Breast epithelium (tissue), 3 donors: ENCODE data around the gene RPS6KA3.

Experiments used
- CTCF ChIP-seq, 3 donors: fragments of 450-650 bp; IDR thresholded peaks; one replicate each; pipeline ENCODE4 v1.5.1; 2016 to 2017; ENCODE audit warnings: antibody characterized with exemption in 3 of 3, mild to moderate bottlenecking in 3 of 3, moderate library complexity in 3 of 3
- POLR2A ChIP-seq: fragments of 450-650 bp; IDR thresholded peaks from one replicate; pipeline ENCODE4 v1.6.1; 2016; ENCODE audit warnings: antibody characterized with exemption, mild to moderate bottlenecking, moderate library complexity

DNA sequence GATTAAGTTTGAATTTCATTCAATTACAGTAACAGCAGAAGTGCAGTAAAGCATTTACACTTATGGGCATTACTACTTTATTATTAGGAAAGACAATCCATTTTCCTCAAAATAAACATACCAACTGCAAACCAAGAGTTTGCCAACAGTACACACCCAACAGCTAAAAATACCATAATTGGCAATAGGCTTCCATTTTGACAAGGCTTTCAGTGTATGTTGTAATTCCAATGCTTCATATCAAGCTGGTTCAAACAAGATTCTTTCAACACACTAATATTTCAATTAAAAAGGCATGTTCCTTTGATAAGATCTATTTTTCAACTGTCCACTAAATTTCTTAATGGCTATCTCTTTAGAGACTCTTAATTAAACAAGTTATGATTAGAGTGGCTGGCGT, 137.2 kb downstream of the RPS6KA3 start:
- no peak for TF ChIP-seq CTCF (IDR thresholded peaks at IDR 0.05)
- TF ChIP-seq POLR2A, result no peak
